ENCODE measurements around the gene NFYC. TPM values are rescaled to one million over a fixed set of nuclear protein-coding genes. Genes with fewer than 3 reads are reported as not detected.
A peak's percentile ranks its signal among the peaks of the same experiment; 100 is the strongest.

The NFYC gene
- total and polyA plus RNA-seq, 2 of the 8 experiments (the other 6 are each of a cell fraction or from before 2014, with no cell fraction given) = 54.1 to 124 TPM

DNA sequence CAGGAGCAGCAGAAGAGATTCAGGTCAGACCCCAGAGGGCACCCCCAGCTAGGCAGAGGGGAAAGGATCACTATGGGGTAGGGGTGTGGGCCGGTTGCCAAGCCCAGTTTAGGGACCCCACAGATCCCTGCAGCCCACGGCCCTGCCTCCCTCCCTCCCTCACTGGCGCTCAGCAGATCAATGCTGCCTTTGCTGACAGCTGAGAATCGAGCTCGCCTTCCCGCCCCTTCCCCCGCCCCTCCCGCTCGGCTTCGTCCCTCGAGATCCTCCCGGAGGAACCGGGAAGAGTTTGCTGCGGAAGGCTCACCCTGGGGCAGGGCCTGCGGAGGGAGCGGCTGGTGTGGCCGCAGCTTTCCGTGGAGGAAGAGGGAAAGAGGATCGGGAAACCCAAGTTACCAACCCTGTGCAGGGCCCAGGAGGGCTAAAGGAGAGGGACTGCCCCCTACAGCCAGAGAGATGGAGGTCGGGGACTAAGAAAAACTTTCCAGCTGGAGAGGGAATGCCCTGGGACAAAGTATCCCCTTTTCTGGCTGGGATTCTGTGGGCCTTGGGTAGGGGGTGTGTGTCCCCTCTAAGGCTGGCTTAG lies 91.0 kb downstream of the NFYC start:
- Histone ChIP-seq H2AFZ (ENCODE audit: low read length) (no peak overlapping the region), H3K4me3 (ENCODE audit: extremely low read depth in 1 of 4, insufficient read depth in 2 of 4, low read depth in 3 of 4, low read length in 4 of 4) (peak overlapping the region; percentile 36 to 81 (median 49); a peak in 6 of 8 replicates), H3K79me2 (ENCODE audit: control insufficient read depth in 1 of 2, insufficient read depth in 2 of 2, low read length in 2 of 2) (no peaks in the 10 kb centered on the region), H4K20me1 (replicated peaks in 1 of 2; ENCODE audit: control insufficient read depth in 1 of 2, insufficient read depth in 2 of 2, low read length in 2 of 2) (peaks cover 2 to 7% of the 10 kb centered on the region in 2 experiments), H3K9ac (replicated peaks in 1 of 4; ENCODE audit: extremely low read depth in 1 of 4, low read depth in 3 of 4, low read length in 3 of 4) (no peak overlapping the region), H3K9me3 (ENCODE audit: insufficient read depth in 2 of 2, low read depth in 1 of 2, low read length in 1 of 2) (no peaks in the 10 kb centered on the region), H3K4me1 (replicated peaks in 1 of 4; ENCODE audit: control insufficient read depth in 3 of 4, insufficient read depth in 4 of 4, low read length in 3 of 4) (peaks cover 0 to 23% (median 17%) of the 10 kb centered on the region in 4 experiments; a peak in 6 of 7 replicates), H3K27me3 (replicated peaks in 1 of 4; ENCODE audit: control insufficient read depth in 3 of 4, extremely low read depth in 1 of 4, insufficient read depth in 3 of 4, low read length in 3 of 4) (peaks cover 0 to 35% (median 27%) of the 10 kb centered on the region in 4 experiments; a peak in 6 of 7 replicates), H3K36me3 (ENCODE audit: control insufficient read depth in 2 of 4, insufficient read depth in 4 of 4, low read length in 3 of 4) (no peaks in the 10 kb centered on the region), H2AK5ac (ENCODE audit: low read depth, low read length) (no peak overlapping the region), H3K4me2 (ENCODE audit: insufficient read depth in 1 of 2, low read depth in 2 of 2, low read length in 2 of 2) (peak overlapping the region; percentile 87 to 97), H4K91ac (replicated peaks; ENCODE audit: insufficient read length, low read length) (no peak overlapping the region), H3K4ac (replicated peaks; ENCODE audit: insufficient read length, low read depth, low read length) (no peak overlapping the region), H3K56ac (replicated peaks; ENCODE audit: insufficient read length, low read depth, low read length) (no peak overlapping the region), H3K18ac (ENCODE audit: extremely low read depth, low read length) (peak overlapping the region; percentile 87; the same call in 1 of the 2 replicates), H2BK5ac (ENCODE audit: low read depth, low read length) (no peak overlapping the region), H3K27ac (ENCODE audit: low read depth, low read length) (no peak overlapping the region), H2BK20ac (ENCODE audit: low read length) (0 out of 2 replicates have a peak overlapping the region, but pooled peaks have one; percentile 32), H4K8ac (ENCODE audit: extremely low read depth, insufficient read depth, low read length) (peak overlapping the region; percentile 22; the same call in 1 of the 2 replicates), H3K14ac (ENCODE audit: insufficient read length) (no peak overlapping the region), H2BK15ac (ENCODE audit: low read length) (peak overlapping the region; percentile 100), H2BK120ac (replicated peaks; ENCODE audit: low read depth, low read length) (no peak overlapping the region), H3K79me1 (ENCODE audit: low read depth, low read length) (no peaks in the 10 kb centered on the region), H3K23ac (ENCODE audit: insufficient read length) (no peak overlapping the region), H2BK12ac (ENCODE audit: low read depth, low read length) (peak overlapping the region; percentile 81; the same call in 1 of the 2 replicates), H3K23me2 (ENCODE audit: low read depth, low read length) (peaks cover 21% of the 10 kb centered on the region; the same call in 1 of the 2 replicates), H4K5ac (ENCODE audit: insufficient read length, low read depth, low read length) (no peak overlapping the region)
- FAIRE-seq (no peak), DNase-seq (ENCODE audit: low read depth in 1 of 2, low spot score in 2 of 2) (peak in 1 of 2 experiments; percentile 76)
- ChIA-PET POLR2A (ENCODE audit: partially characterized antibody) (interaction anchor here (0.7 to 3.9 kb wide), 9 partner anchors 9 to 173 kb away, joined by 3 to 22 read pairs (median 3); partner anchors contain the start of gene NFYC), CTCF (ENCODE audit: partially characterized antibody) (interaction anchor here (0.6 to 14.3 kb wide), 22 partner anchors 9 to 239 kb away, joined by 3 to 325 read pairs (median 3); partner anchors contain the start of gene SLFNL1)
- 5% methylated on average over 13 of the region's 20 CpGs; no CpG with 5 or more reads in 1 of the 2 experiments for WGBS, 2 experiments (ENCODE audit: extremely low coverage in 1 of 2, insufficient coverage in 1 of 2, insufficient read length in 1 of 2, insufficient replicate concordance in 2 of 2, low coverage in 1 of 2, low lambda C conversion rate in 2 of 2, missing lambda C conversion rate in 1 of 2)
- no peak for TF ChIP-seq MAFK (IDR thresholded peaks at IDR 0.05; ENCODE audit: low read depth, low read length)
- 0 out of 2 replicates have a peak, but pooled peaks have one; percentile 18 for TF ChIP-seq E2F6 (IDR thresholded peaks at IDR 0.05)
- no peak for TF ChIP-seq YY1 (IDR thresholded peaks at IDR 0.05; ENCODE audit: low read depth, low read length)
- no peak for TF ChIP-seq POLR2AphosphoS5 (IDR thresholded peaks at IDR 0.05; ENCODE audit: low read depth, low read length)
- TF ChIP-seq, protein P1, sequence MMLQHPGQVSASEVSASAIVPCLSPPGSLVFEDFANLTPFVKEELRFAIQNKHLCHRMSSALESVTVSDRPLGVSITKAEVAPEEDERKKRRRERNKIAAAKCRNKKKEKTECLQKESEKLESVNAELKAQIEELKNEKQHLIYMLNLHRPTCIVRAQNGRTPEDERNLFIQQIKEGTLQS (IDR thresholded peaks at IDR 0.05; ENCODE audit: insufficient read depth, low read depth, low read length) = no peak
- TF ChIP-seq SRF (IDR thresholded peaks at IDR 0.05; ENCODE audit: low read depth, low read length) = no peak
- no peak for TF ChIP-seq EGR1 (IDR thresholded peaks at IDR 0.05; ENCODE audit: borderline replicate concordance, low read depth, low read length)
- TF ChIP-seq CHD1 (IDR thresholded peaks at IDR 0.05; ENCODE audit: low read depth, low read length) = no peak
- no peak for TF ChIP-seq CREB1 (IDR thresholded peaks at IDR 0.05)
- peak; percentile 16 for TF ChIP-seq KDM4A (IDR thresholded peaks at IDR 0.05; ENCODE audit: low read depth, low read length, severe bottlenecking)
- TF ChIP-seq BCL11A (IDR thresholded peaks at IDR 0.05; ENCODE audit: low read depth in 2 of 2, low read length in 2 of 2) = no peak
